Measurements from ENCODE around the gene CASD1.

DNA sequence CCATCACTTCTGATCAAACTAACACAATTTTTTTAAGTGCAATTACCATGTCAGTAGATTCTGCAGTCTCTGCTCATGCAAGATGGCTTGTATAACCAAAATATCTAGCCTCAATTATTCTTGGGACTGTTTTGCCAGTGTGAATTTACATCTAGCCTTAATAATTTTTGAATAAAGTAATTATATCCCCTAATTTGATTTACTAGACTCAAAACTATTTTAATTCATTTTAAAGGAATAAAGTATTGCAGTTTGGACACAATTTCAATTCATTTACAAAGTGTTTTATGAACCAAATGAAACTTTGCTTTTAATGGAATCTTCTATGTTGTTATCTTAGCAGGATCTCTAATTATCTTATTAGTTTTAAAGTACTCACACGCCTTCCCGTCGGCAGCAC, 90.7 kb downstream of the CASD1 start:
- TF ChIP-seq, protein P1, sequence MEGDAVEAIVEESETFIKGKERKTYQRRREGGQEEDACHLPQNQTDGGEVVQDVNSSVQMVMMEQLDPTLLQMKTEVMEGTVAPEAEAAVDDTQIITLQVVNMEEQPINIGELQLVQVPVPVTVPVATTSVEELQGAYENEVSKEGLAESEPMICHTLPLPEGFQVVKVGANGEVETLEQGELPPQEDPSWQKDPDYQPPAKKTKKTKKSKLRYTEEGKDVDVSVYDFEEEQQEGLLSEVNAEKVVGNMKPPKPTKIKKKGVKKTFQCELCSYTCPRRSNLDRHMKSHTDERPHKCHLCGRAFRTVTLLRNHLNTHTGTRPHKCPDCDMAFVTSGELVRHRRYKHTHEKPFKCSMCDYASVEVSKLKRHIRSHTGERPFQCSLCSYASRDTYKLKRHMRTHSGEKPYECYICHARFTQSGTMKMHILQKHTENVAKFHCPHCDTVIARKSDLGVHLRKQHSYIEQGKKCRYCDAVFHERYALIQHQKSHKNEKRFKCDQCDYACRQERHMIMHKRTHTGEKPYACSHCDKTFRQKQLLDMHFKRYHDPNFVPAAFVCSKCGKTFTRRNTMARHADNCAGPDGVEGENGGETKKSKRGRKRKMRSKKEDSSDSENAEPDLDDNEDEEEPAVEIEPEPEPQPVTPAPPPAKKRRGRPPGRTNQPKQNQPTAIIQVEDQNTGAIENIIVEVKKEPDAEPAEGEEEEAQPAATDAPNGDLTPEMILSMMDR (optimal IDR thresholded peaks at IDR 0.05 in 1 of 3, IDR thresholded peaks at IDR 0.05 in 1 of 3, conservative IDR thresholded peaks at IDR 0.05 in 1 of 3; ENCODE audit: extremely low read depth in 1 of 3, insufficient read depth in 2 of 3, low read length in 3 of 3): no peak
- no peak for TF ChIP-seq EZH2 (IDR thresholded peaks at IDR 0.05; ENCODE audit: low read length)

Measured in keratinocyte (primary cell).